Lung (tissue), 12 donors: ENCODE measurements around the gene ADAMTS20. TPM values are rescaled to one million over a fixed set of nuclear protein-coding genes. Genes with fewer than 3 reads are reported as not detected.

Source experiments
- ATAC-seq: fragments of 200-7000 bp; cut with Tn5 transposase; one replicate; pipeline ENCODE4 v1.9.1; 2020; ENCODE audit warnings: moderate number of reproducible peaks; ENCODE audit not compliant: insufficient read depth, low FRiP score
- DNase-seq, 3 donors: peaks; one replicate each; pipeline ENCODE4 v3.0.0-alpha.2; 2013 to 2017
- H3K27ac ChIP-seq, 2 donors: one replicate each; pipeline ENCODE4 v1.5.1; 2013; ENCODE audit warnings: mild to moderate bottlenecking in 2 of 2, moderate library complexity in 2 of 2, control low read depth in 1 of 2, inconsistent platforms in 1 of 2, low read depth in 1 of 2, low read length in 1 of 2
- H3K27me3 ChIP-seq, 3 donors: one replicate each; pipeline ENCODE4 v1.5.1; 2013; ENCODE audit warnings: low read length in 2 of 3; ENCODE audit not compliant: control insufficient read depth in 3 of 3, insufficient read depth in 3 of 3
- H3K36me3 ChIP-seq, 4 donors: one replicate each; pipeline ENCODE4 v1.5.1; 2013; ENCODE audit warnings: low read length in 4 of 4, mild to moderate bottlenecking in 1 of 4, moderate library complexity in 1 of 4; ENCODE audit not compliant: control insufficient read depth in 4 of 4, insufficient read depth in 4 of 4
- H3K4me1 ChIP-seq, 5 donors: one replicate each; pipeline ENCODE4 v1.5.1; 2013; ENCODE audit warnings: low read length in 5 of 5, mild to moderate bottlenecking in 2 of 5, moderate library complexity in 1 of 5; ENCODE audit not compliant: control insufficient read depth in 5 of 5, insufficient read depth in 5 of 5
- H3K4me3 ChIP-seq: one replicate; pipeline ENCODE4 v1.5.1; 2013; ENCODE audit warnings: mild to moderate bottlenecking, control low read depth, moderate library complexity
- H3K9ac ChIP-seq, 2 donors: one replicate each; pipeline ENCODE4 v1.5.1; 2013; ENCODE audit warnings: low read length in 2 of 2, control low read depth in 1 of 2; ENCODE audit not compliant: insufficient read depth in 1 of 2
- H3K9me3 ChIP-seq, 4 donors: one replicate each; pipeline ENCODE4 v1.5.1; 2013; ENCODE audit warnings: low read length in 3 of 4, mild to moderate bottlenecking in 1 of 4, moderate library complexity in 1 of 4; ENCODE audit not compliant: control insufficient read depth in 4 of 4, insufficient read depth in 3 of 4
- WGBS, 2 donors: extraction: QIAGEN DNeasy Blood & Tissue Kit; methylation state at CpG; one replicate each; pipeline ENCODE4 v1.1.7; 2013; 5-methylcytosine and 5-hydroxymethylcytosine counted together
- polyA plus RNA-seq, 2 donors: library from polyadenylated mRNA; stranded (reverse); fragments of 200-250 nt; gene quantifications; one replicate each; pipeline ENCODE4 v1.2.1, GENCODE V29; 2013
- total RNA-seq, 2 donors: library from RNA; depleted of rRNA in 1 of 2; stranded (reverse); fragments of >200 nt in 1 of 2; gene quantifications; one replicate each; pipeline ENCODE4 v1.2.1, GENCODE V29; 2014 to 2021
- TF ChIP-seq, protein P1 (sequence below): IDR thresholded peaks from 2 replicates; pipeline ENCODE4 v1.5.1; 2012; ENCODE audit warnings: mild to moderate bottlenecking; ENCODE audit errors: control extremely low read depth, extremely low read depth
- donor health status: control.
- donor health status: control.
- donor health status: Bipolar disorder and iron deficiency.
- donor health status: healthy.
- donor health status: DM: yes; HTN: yes; CAD: no.

Gene ADAMTS20
- total and polyA plus RNA-seq, 4 donors = not detected

DNA sequence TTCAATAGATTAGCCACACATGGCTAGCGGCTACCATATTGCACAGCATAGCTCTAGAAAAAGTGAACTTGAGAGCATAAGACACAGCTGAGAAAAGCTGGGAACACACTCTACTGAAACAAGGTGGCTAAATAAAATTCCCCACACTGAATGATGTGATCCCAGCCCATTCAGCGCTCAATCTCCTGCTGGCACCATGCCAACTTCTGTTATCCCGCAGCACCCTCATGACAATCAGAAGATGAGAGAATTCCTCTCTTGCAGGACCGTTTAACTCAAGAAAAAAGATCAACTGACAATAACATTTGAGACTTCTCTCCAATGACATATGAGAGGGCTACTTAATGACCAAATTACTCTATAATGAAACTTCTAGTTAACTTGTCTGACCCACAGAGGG is 115.4 kb downstream of the ADAMTS20 start:
- Histone ChIP-seq H3K4me1 (no peaks in the 10 kb centered on the region), H3K27me3 (no peaks in the 10 kb centered on the region), H3K36me3 (no peaks in the 10 kb centered on the region), H3K4me3 (no peak overlapping the region), H3K27ac (no peak overlapping the region), H3K9me3 (no peaks in the 10 kb centered on the region), H3K9ac (no peak overlapping the region)
- ATAC-seq (no peak), DNase-seq (no peak)
- WGBS, 2 donors = 80 to 85% methylated on average over 4 of the region's 4 CpGs
- TF ChIP-seq, protein P1, sequence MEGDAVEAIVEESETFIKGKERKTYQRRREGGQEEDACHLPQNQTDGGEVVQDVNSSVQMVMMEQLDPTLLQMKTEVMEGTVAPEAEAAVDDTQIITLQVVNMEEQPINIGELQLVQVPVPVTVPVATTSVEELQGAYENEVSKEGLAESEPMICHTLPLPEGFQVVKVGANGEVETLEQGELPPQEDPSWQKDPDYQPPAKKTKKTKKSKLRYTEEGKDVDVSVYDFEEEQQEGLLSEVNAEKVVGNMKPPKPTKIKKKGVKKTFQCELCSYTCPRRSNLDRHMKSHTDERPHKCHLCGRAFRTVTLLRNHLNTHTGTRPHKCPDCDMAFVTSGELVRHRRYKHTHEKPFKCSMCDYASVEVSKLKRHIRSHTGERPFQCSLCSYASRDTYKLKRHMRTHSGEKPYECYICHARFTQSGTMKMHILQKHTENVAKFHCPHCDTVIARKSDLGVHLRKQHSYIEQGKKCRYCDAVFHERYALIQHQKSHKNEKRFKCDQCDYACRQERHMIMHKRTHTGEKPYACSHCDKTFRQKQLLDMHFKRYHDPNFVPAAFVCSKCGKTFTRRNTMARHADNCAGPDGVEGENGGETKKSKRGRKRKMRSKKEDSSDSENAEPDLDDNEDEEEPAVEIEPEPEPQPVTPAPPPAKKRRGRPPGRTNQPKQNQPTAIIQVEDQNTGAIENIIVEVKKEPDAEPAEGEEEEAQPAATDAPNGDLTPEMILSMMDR = no peak

DNA sequence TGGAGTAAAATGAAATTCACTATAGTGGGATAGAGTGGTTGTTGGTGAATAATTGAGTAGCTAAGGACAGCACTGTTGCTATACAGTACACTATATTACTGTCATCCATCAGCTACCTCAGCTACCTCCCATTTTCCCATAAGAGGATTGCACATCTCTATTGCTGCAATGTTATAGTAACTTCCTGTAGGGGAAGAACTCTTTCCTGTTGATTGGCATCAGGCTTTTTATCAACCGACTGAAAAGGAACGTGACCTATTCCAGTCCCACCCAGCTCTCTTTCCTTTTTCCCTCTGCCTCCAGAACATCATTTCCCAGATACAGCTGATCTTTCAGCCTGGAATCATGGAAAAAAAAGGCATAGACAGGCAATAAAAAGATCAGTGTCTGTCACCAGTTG is 117.4 kb downstream of the ADAMTS20 start:
- DNase-seq (peak in 1 of 3 donors; percentile 5), ATAC-seq (no peak)
- H3K9ac ChIP-seq = no peak overlapping the region
- no peak overlapping the region for H3K4me3 ChIP-seq
- TF ChIP-seq, protein P1 = no peak
- no peaks in the 10 kb centered on the region for H3K27me3 ChIP-seq
- 13 to 16% methylated on average over 2 of the region's 2 CpGs for WGBS, 2 donors
- no peaks in the 10 kb centered on the region for H3K9me3 ChIP-seq
- no peak overlapping the region for H3K27ac ChIP-seq
- no peaks in the 10 kb centered on the region for H3K36me3 ChIP-seq
- no peaks in the 10 kb centered on the region for H3K4me1 ChIP-seq

DNA sequence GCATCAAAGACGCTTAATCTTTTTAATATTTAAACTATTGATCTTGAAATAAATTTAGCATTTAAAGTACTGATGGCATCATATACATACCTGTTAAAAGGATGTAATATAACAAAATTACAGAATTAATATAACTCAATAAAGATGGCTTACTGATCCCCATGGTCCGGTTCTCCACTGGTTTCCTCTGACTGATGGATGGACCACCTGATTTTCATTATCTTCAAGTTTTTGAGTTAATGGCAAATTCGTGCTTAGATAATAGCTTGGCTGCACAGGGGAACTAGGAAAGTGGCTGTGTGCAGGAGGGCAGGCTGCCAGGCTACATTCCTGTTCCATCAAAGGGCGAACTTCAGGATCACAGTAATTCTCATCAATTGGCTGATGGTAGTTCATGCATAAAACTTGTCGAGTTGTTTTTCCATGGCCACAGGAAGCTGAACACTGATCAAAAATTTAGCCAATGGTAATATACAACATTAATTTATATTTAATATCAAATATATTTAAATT is 123.9 kb downstream of the ADAMTS20 start:
- no peak for DNase-seq
- no peak for ATAC-seq
- Histone ChIP-seq H3K4me3 (no peak overlapping the region), H3K9me3 (no peaks in the 10 kb centered on the region), H3K9ac (no peak overlapping the region), H3K27me3 (no peaks in the 10 kb centered on the region), H3K27ac (no peak overlapping the region), H3K4me1 (no peaks in the 10 kb centered on the region), H3K36me3 (no peaks in the 10 kb centered on the region)
- TF ChIP-seq, protein P1 = no peak
- WGBS, 2 donors = 75 to 82% methylated on average over 5 of the region's 5 CpGs

DNA sequence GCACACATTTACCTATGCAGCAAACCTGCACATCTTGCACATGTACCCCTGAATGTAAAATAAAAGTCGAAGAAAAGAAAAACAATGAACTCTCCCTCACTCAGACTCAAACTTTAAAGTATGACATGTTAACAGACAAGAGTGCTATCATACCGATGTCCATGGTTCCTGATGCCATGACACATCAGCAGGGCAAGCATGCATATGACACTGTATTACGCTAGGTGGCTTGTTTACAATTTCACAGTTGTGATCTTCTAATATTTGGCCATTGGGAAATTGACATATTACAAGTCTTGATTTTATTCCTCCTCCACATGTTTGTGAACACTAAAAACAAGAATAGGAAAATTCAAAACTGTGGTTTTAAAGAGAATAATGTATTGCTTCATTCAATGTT is 126.6 kb downstream of the ADAMTS20 start:
- Histone ChIP-seq H3K36me3 (no peaks in the 10 kb centered on the region), H3K27me3 (no peaks in the 10 kb centered on the region), H3K4me1 (no peaks in the 10 kb centered on the region), H3K27ac (no peak overlapping the region), H3K9me3 (no peaks in the 10 kb centered on the region), H3K4me3 (no peak overlapping the region), H3K9ac (no peak overlapping the region)
- DNase-seq (no peak), ATAC-seq (no peak)
- TF ChIP-seq, protein P1 = no peak
- WGBS, 2 donors = 90 to 92% methylated on average over 3 of the region's 3 CpGs
